Cardiac muscle cell (in vitro differentiated cells and primary cell): ENCODE data around the gene AP3M1. TPM values are rescaled to one million over a fixed set of nuclear protein-coding genes. Genes with fewer than 3 reads are reported as not detected.
A peak's percentile ranks its signal among the peaks of the same experiment; 100 is the strongest.

ENCODE experiments used
- DNase-seq, 2 donors: peaks; one replicate each; pipeline versions ENCODE4 v3.0.0 to v3.0.0-alpha.2; 2010 to 2017; ENCODE audit warnings: low read depth in 1 of 2, low spot score in 1 of 2
- H3K27ac ChIP-seq: fragments of 200-600 bp; sonication (generic); 2 replicates; pipeline ENCODE4 v1.5.1; 2016
- H3K27me3 ChIP-seq: fragments of 200-600 bp; sonication (generic); 2 replicates; pipeline ENCODE4 v1.6.0; 2016; ENCODE audit warnings: control low read depth
- H3K36me3 ChIP-seq: fragments of 200-600 bp; sonication (generic); 2 replicates; pipeline ENCODE4 v1.5.1; 2016; ENCODE audit warnings: control low read depth
- H3K4me1 ChIP-seq: fragments of 200-600 bp; sonication (generic); 2 replicates; pipeline ENCODE4 v1.8.1; 2017; ENCODE audit warnings: low read depth, mild to moderate bottlenecking, mixed run types
- H3K4me3 ChIP-seq: fragments of 200-600 bp; sonication (generic); 2 replicates; pipeline ENCODE4 v1.5.1; 2016; ENCODE audit warnings: mild to moderate bottlenecking
- H3K9me3 ChIP-seq: fragments of 200-600 bp; sonication (generic); 2 replicates; pipeline ENCODE4 v1.5.1; 2017; ENCODE audit warnings: low read depth, mild to moderate bottlenecking, control low read depth
- CTCF ChIP-seq: IDR thresholded peaks from 2 replicates; pipeline ENCODE4 v1.5.1; 2012; ENCODE audit warnings: low read depth, mild to moderate bottlenecking, low read length
- polyA plus RNA-seq: library from polyadenylated mRNA; unstranded; fragments of >200 nt; fragmentation: Nextera tagmentation; extraction: Ambion mirVana; gene quantifications from 2 replicates; pipeline ENCODE4 v1.2.1, GENCODE V29; 2016
- total RNA-seq: library from RNA; depleted of rRNA; stranded (reverse); fragments of >200 nt; gene quantifications from 2 replicates; pipeline ENCODE4 v1.2.3, GENCODE V29; 2016

The AP3M1 gene
- total and polyA plus RNA-seq, 2 experiments from 2014 or later, result 21.8 to 43.8 TPM

- peak overlapping the region; percentile 10 for H3K27ac ChIP-seq
- H3K36me3 ChIP-seq, result peaks cover 29% of the 10 kb centered on the region
- no peak overlapping the region for H3K4me3 ChIP-seq
- TF ChIP-seq CTCF, result no peak
- no peaks in the 10 kb centered on the region for H3K27me3 ChIP-seq
- no peaks in the 10 kb centered on the region for H3K9me3 ChIP-seq
- peaks cover 14% of the 10 kb centered on the region for H3K4me1 ChIP-seq
- DNase-seq, result no peak
These were observed 67.3 kb downstream of the AP3M1 start for GRCh38 chr10:74083304-74083703.

GRCh38 chr10:74081941-74082718 lies 68.5 kb downstream of the AP3M1 start:
- H3K27me3 ChIP-seq, result no peaks in the 10 kb centered on the region
- no peak overlapping the region for H3K4me3 ChIP-seq
- DNase-seq, result no peak
- H3K9me3 ChIP-seq, result no peaks in the 10 kb centered on the region
- peaks cover 30% of the 10 kb centered on the region for H3K36me3 ChIP-seq
- peaks cover 14% of the 10 kb centered on the region for H3K4me1 ChIP-seq
- H3K27ac ChIP-seq, result peak overlapping the region; percentile 30
- no peak for TF ChIP-seq CTCF

GRCh38 chr10:74081192-74081803 lies 69.3 kb downstream of the AP3M1 start:
- Histone ChIP-seq H3K9me3 (no peaks in the 10 kb centered on the region), H3K36me3 (peaks cover 37% of the 10 kb centered on the region), H3K4me3 (no peak overlapping the region), H3K27ac (peak overlapping the region; percentile 41), H3K4me1 (peaks cover 14% of the 10 kb centered on the region), H3K27me3 (no peaks in the 10 kb centered on the region)
- peak; percentile 61 to 71 for DNase-seq
- TF ChIP-seq CTCF, result peak; percentile 84

- Histone ChIP-seq H3K4me1 (peaks cover 14% of the 10 kb centered on the region), H3K27ac (peak overlapping the region; percentile 41), H3K4me3 (no peak overlapping the region), H3K27me3 (no peaks in the 10 kb centered on the region), H3K36me3 (peaks cover 42% of the 10 kb centered on the region), H3K9me3 (no peaks in the 10 kb centered on the region)
- DNase-seq, result peak in 1 of 2 donors; percentile 52
- TF ChIP-seq CTCF, result no peak
These were observed 70.6 kb downstream of the AP3M1 start for GRCh38 chr10:74079936-74080590.

GRCh38 chr10:74079028-74079935 lies 71.3 kb downstream of the AP3M1 start:
- H3K4me3 ChIP-seq, result no peak overlapping the region
- TF ChIP-seq CTCF, result no peak
- DNase-seq, result peak in 1 of 2 donors; percentile 56
- H3K4me1 ChIP-seq, result peaks cover 14% of the 10 kb centered on the region
- H3K9me3 ChIP-seq, result no peaks in the 10 kb centered on the region
- no peaks in the 10 kb centered on the region for H3K27me3 ChIP-seq
- peak overlapping the region; percentile 41 for H3K27ac ChIP-seq
- peaks cover 44% of the 10 kb centered on the region for H3K36me3 ChIP-seq
